ENCODE results near the gene DTNB.

Gene DTNB

DNA sequence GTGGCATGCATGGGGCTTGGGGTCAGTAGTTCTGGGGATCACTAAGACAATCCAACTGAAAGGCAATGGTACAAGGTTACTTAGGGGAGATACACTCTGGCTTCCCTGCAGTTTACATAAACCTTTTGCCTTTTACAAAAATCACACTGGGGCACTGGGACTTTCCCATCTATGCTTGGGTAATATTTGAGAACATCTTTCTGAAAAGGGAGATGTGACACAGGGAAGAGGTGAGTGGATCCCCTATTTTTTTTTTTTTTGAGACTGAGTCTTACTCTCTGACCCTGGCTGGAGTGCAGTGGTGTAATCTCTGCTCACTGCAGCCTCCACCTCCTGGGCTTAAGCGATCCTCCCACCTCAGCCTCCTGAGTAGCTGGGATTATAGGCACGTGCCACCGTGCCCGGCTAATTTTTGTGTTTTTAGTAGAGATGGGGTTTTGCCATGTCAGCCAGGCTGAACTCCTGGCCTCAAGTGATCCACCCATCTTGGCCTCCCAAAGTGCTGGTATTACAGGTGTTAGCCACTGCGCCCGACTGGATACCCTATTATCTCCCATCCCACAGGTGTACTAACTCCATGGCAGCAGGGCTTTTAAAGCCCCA, 248.8 kb downstream of the DTNB start:
- H3K4me3 ChIP-seq (ENCODE audit: low read depth, low read length), result no peak overlapping the region
- DNase-seq (ENCODE audit: low read depth), result no peak
- TF ChIP-seq, protein P1, sequence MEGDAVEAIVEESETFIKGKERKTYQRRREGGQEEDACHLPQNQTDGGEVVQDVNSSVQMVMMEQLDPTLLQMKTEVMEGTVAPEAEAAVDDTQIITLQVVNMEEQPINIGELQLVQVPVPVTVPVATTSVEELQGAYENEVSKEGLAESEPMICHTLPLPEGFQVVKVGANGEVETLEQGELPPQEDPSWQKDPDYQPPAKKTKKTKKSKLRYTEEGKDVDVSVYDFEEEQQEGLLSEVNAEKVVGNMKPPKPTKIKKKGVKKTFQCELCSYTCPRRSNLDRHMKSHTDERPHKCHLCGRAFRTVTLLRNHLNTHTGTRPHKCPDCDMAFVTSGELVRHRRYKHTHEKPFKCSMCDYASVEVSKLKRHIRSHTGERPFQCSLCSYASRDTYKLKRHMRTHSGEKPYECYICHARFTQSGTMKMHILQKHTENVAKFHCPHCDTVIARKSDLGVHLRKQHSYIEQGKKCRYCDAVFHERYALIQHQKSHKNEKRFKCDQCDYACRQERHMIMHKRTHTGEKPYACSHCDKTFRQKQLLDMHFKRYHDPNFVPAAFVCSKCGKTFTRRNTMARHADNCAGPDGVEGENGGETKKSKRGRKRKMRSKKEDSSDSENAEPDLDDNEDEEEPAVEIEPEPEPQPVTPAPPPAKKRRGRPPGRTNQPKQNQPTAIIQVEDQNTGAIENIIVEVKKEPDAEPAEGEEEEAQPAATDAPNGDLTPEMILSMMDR (IDR thresholded peaks at IDR 0.05; ENCODE audit: control insufficient read depth, extremely low read depth, insufficient read depth), result no peak

DNA sequence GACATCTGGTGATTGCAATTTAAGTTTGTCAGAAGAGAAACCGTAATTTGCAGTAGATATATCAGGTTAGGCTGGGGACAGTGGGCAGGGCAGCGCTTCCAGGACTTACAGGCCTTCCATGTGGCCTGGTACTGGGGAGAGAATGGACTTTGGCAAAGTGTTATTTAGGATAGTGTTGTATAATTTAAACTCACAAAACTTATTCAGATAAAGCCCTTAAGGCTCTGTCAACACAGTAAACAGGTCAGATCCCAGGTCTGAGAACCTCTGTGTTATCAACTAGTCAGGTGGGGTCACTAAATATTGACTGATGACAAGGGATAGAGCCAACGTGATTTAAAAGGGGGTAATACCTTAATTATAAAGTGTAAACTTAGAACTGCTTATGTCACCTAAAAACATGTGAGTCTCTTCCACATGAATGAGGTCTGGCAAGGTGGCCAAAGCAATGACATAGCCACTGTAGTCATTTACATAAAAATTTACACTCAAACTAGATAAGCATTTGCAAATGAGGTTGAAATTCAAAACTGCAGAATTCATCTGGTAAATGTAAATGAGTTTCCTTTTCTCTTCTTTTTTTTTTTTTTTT, 251.5 kb downstream of the DTNB start:
- DNase-seq (ENCODE audit: low read depth), result no peak
- no peak overlapping the region for H3K4me3 ChIP-seq (ENCODE audit: low read depth, low read length)
- TF ChIP-seq, protein P1 (IDR thresholded peaks at IDR 0.05; ENCODE audit: control insufficient read depth, extremely low read depth, insufficient read depth), result no peak

DNA sequence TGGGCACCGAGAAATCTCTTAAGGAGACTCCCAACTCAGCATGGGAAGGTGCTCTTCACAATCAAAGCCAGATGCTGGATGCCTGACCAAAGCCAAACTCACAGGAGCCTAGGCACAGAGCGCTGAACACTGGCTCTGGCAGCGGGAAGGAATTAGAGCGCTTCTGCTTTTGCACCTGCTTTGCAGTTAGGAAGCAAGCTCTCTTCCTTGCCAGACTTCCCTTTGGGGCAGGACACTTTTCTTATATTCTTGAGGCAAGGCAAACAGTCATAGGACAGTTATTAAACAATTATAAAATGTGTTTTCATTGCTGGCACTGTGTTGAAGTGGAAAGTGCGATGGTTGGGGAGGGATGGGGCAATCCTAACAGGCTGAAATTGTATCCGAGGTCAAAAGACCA, 252.1 kb downstream of the DTNB start:
- TF ChIP-seq, protein P1 (IDR thresholded peaks at IDR 0.05; ENCODE audit: control insufficient read depth, extremely low read depth, insufficient read depth), result no peak
- DNase-seq (ENCODE audit: low read depth), result no peak
- no peak overlapping the region for H3K4me3 ChIP-seq (ENCODE audit: low read depth, low read length)

DNA sequence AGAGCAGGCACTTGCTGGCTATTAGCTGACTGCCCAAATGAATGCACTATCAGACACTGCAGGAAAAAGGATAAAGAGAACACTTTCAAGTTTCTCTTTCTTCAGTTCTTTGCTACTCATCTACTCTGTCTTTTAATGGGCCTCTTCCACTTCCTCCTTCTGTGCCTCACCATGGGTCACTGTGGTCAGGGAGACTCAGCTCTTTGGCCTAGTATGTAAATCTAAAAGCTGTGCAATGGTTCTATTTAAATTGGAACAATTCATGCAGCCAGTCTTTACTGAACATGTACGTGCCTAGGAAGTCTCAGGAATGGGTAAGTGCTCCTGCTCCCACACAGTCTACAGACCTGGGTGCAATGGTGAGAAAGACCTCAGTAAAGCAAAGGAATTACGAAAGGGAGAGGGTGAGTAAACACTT, 252.5 kb downstream of the DTNB start:
- no peak overlapping the region for H3K4me3 ChIP-seq (ENCODE audit: low read depth, low read length)
- TF ChIP-seq, protein P1 (IDR thresholded peaks at IDR 0.05; ENCODE audit: control insufficient read depth, extremely low read depth, insufficient read depth), result no peak
- no peak for DNase-seq (ENCODE audit: low read depth)

DNA sequence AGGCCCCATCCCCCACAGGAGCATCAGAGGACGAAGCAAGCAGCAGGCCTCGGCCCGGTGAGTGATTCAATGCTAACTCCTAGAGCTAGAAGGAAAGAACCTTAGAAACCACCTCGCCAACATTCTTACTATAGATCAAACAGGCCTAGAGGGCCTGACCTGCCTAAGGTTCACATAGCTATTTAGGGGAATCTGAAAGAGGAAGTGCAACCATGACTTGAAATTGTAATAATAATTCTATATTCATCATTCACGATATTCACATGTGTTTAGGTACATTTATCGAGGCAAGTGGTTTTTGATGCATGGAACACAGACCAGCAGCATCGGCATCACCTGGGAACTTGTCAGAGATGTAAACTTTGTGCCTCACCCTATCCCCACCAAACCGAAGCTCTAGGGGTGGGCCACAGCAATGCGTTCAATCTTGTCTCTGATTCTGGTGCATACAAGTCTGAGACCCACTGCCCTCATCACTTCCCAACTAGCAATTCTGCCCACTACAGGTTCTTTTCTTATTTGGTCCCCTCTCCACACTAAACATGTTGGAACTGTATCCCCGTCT, 253.6 kb downstream of the DTNB start:
- TF ChIP-seq, protein P1 (IDR thresholded peaks at IDR 0.05; ENCODE audit: control insufficient read depth, extremely low read depth, insufficient read depth), result no peak
- no peak for DNase-seq (ENCODE audit: low read depth)
- no peak overlapping the region for H3K4me3 ChIP-seq (ENCODE audit: low read depth, low read length)

DNA sequence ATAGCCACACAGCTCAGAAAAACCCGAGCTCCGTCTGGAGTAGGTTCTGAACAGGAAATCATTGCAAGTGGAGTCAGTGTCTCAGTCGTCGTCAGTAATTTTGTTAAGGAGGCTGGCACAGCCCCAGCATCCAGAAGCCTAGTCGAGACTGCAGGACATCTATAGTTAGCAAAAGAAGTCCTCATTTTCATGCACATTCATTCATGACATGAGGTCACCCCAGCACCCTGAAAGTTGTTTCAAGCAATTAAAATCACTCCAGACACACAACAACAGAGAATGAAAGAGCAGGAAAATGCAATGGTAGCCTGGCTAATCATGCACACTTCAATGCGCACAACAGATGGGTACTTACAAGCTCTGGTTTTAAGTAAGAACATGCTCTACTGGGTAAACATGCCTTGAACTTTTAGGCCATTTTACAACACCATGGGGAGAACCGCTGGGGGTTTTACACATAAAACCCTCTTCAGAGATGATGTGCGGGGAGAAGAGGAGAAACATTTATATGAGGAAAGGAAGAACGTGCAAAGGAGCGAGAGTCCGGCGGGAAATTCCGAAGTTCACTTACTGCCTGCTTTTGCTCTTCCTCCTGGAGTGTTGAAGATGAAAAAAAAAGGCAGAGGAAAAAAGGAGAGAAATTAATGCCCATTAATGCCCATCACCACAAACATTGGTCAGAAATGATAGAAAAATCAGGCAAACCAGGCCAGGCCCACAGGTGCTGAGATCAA, 254.3 kb downstream of the DTNB start:
- TF ChIP-seq, protein P1 (IDR thresholded peaks at IDR 0.05; ENCODE audit: control insufficient read depth, extremely low read depth, insufficient read depth), result no peak
- H3K4me3 ChIP-seq (ENCODE audit: low read depth, low read length), result no peak overlapping the region
- DNase-seq (ENCODE audit: low read depth), result no peak

Measured in LNCaP clone FGC (cell line).